ENCODE results near the gene TMUB1. TPM values are rescaled to one million over a fixed set of nuclear protein-coding genes. Genes with fewer than 3 reads are reported as not detected.

TMUB1 gene
- total and polyA plus RNA-seq, 12 donors, result 18.5 to 88.2 (median 26.1) TPM

GRCh38 chr7:151061213-151062110 is 21.8 kb downstream of the TMUB1 start:
- DNase-seq, result no peak
- WGBS, 2 donors, result 51 to 62% methylated on average over 33 of the region's 33 CpGs
- Histone ChIP-seq H3K4me1 (peaks cover 34 to 66% (median 55%) of the 10 kb centered on the region in 9 donors), H3K36me3 (peaks cover 0 to 34% (median 13%) of the 10 kb centered on the region in 9 donors), H3K27me3 (no peaks in the 10 kb centered on the region), H3K9me3 (no peaks in the 10 kb centered on the region), H3K27ac (peak overlapping the region in 5 of 10 donors; percentile 59 to 98 (median 97)), H3K4me3 (peak overlapping the region in 7 of 10 donors; percentile 23 to 95 (median 91))
- no peak for ATAC-seq
- intact Hi-C loops (cut with DNase I), result loop anchor here in 1 of 10 donors (2.0 kb wide), 1 partner anchor 17 kb away; no protein-coding TSS in a partner anchor
- no peak for TF ChIP-seq CTCF (IDR thresholded peaks at IDR 0.05)

GRCh38 chr7:151060416-151061212 is 22.7 kb downstream of the TMUB1 start:
- H3K27me3 ChIP-seq, result no peaks in the 10 kb centered on the region
- H3K4me3 ChIP-seq, result peak overlapping the region; percentile 70 to 95 (median 88)
- peaks cover 34 to 66% (median 55%) of the 10 kb centered on the region in 9 donors for H3K4me1 ChIP-seq
- H3K36me3 ChIP-seq, result peaks cover 0 to 25% (median 8%) of the 10 kb centered on the region in 9 donors
- no peaks in the 10 kb centered on the region for H3K9me3 ChIP-seq
- peak overlapping the region in 9 of 10 donors; percentile 94 to 98 (median 97) for H3K27ac ChIP-seq
- ATAC-seq, result peak in 3 of 8 donors; percentile 2 to 10 (median 7)
- TF ChIP-seq CTCF (IDR thresholded peaks at IDR 0.05), result no peak
- intact Hi-C loops (cut with DNase I), result loop anchor here in 1 of 10 donors (1.0 kb wide), 1 partner anchor 51 kb away; no protein-coding TSS in a partner anchor
- 5 to 14% methylated on average over 19 to 21 of the region's 21 CpGs for WGBS, 2 donors
- no peak for DNase-seq

- DNase-seq, result no peak
- ATAC-seq, result no peak
- Histone ChIP-seq H3K27me3 (no peaks in the 10 kb centered on the region), H3K4me1 (peaks cover 34 to 63% (median 55%) of the 10 kb centered on the region in 9 donors), H3K36me3 (peaks cover 0 to 20% (median 8%) of the 10 kb centered on the region in 9 donors), H3K27ac (peak overlapping the region; percentile 94 to 98 (median 97)), H3K4me3 (peak overlapping the region; percentile 70 to 95 (median 88)), H3K9me3 (no peaks in the 10 kb centered on the region)
- intact Hi-C loops (cut with DNase I), result loop anchor here in 1 of 10 donors (1.0 kb wide), 1 partner anchor 51 kb away; no protein-coding TSS in a partner anchor
- TF ChIP-seq CTCF (IDR thresholded peaks at IDR 0.05), result peak in 1 of 9 donors; percentile 36
- WGBS, 2 donors, result 2 to 3% methylated on average over 15 to 17 of the region's 17 CpGs
Observed at GRCh38 chr7:151060113-151060415, 23.2 kb downstream of the TMUB1 start.
